Measurements from ENCODE around the gene SH3PXD2A.
"Not testable (repeated sequence)": the region's sequence is repeated elsewhere in the genome, so short reads cannot be mapped to it uniquely, and the experiment has no call there.

SH3PXD2A gene

DNA sequence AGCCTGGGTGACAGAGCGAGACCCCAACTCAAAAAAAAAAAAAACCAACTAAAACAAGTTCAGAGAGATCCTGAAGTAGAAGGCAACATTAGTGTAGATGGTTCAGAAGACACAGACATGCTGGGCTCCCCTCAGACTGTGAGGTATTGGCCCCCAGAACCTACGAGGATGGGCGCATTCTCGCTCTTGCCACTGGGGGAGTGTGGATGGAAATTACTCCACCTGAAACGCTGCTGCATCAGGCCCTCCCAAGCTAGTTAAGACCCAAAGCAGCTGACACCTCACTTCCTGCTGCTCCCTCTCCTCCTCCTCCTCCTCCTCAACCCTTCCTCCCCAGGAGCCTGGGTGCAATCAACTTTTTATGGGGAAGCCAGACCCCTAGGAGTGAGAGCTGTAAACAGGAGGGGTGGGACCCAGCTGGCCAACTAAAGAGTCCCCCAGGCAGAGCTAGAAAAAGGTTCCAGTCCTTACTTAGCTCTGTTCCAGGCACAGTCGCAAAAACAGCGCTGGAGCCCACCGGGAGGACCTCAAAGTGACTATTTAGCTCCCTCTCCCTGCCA, 7.4 kb downstream of the SH3PXD2A start:
- no peak for DNase-seq

GRCh38 chr10:103847346-103847745, 8.0 kb downstream of the SH3PXD2A start:
- DNase-seq = no peak

GRCh38 chr10:103845972-103846371, 9.4 kb downstream of the SH3PXD2A start:
- DNase-seq = peak; percentile 36

DNA sequence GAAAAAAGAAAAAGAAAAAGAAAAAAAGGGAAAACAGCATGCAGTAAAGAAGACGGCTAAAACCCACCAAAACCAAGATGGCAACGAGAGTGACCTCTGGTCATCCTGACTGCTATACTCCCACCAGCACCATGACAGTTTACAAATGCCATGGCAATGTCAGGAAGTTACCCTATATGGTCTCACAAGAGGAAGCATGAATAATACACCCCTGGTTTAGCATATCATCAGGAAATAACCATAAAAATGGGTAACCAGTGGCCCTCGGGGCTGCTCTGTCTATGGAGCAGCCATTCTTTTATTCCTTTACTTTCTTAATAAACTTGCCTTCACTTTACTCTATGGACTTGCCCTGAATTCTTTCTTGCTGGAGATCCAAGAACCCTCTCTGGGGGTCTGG, 10.0 kb downstream of the SH3PXD2A start:
- not testable (repeated sequence) for DNase-seq

DNA sequence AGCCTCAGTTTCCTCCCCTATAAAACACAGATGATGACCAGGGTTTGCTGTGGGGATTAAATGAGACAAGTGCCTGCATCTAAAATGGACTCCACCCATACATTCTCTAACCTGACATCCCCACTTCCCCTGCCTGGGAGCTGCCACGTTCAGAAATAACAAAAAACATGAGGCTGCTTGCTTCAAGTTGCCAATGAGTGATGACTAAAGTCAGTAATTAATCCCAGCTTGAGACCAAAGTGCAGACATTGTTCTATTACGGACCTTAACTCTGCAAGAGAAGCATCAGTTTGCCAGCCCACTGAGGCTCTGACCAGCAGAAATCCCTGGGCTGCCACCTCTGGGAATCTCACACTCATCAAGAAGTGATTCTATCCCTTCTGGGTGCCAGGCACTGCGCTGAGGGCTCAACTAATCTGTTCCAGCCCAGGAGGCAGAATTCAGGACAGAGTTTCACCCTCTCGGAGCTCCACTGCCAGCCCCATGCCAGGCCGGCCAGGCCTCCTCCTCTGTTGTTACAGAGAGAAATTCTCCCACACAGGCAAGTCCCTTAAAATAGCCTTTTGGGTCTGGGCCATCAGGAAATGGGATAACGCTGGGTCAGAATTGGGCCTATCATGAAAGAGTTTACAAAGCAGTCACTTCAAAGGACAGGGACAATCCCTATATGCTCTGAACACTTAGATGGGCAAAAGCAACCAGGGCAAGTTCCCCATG, 11.4 kb downstream of the SH3PXD2A start:
- no peak for DNase-seq

DNA sequence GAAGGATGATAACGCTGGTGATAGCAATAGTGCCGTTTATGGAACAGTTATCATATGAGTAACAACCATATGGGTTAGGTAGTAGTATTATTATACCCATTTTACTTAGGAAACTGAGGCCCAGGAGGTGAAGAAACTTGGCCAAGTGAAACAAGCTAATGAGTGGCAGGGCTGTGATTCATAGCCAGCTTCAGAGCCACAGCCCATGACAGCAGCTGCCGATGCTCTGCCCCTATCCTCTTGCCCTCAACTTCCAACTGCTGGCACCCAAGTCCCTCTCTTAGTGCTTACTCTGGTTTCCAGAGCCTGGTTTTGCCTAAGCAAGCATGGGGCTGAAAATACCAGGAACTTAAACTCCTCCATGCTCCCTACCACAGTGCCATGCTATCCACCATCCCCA, 12.3 kb downstream of the SH3PXD2A start:
- no peak for DNase-seq

GRCh38 chr10:103842605-103843004, 12.8 kb downstream of the SH3PXD2A start:
- no peak for DNase-seq

GRCh38 chr10:103841519-103841918, 13.9 kb downstream of the SH3PXD2A start:
- DNase-seq = no peak

GRCh38 chr10:103840740-103841070, 14.7 kb downstream of the SH3PXD2A start:
- no peak for DNase-seq

GRCh38 chr10:103839872-103840739, 15.3 kb downstream of the SH3PXD2A start:
- no peak for DNase-seq

GRCh38 chr10:103839519-103839871, 15.9 kb downstream of the SH3PXD2A start:
- no peak for DNase-seq

DNA sequence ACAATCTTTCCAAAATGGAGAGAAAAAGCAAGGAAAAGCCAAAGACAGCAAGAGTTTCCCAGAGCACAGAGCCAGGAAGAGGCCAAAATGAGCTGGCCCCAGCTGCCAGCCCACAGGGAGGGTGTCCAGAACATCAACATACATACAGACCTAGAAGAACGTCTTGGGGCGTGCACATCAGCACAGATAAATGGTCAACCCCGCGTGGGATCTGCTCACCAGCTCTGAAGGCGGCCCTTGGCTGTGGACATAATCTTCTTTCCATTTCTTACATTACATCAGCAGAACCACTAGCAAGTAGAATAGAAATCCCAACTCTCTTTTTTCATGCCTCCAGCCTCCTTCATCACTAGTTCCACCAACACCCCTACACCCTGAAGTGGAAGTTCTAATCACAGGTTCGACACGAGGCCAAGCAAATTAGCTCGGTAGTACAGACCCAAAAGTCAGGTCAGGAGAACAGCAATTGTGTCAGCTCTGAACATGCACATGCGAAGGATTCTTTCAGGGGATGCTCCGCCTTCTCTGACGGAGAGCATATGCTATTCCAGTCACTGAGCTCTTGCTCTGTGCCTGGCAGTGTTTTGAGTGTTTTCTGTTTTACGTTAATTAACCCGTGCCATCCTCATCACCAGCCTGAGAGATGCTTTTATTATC, 16.4 kb downstream of the SH3PXD2A start:
- DNase-seq = no peak

DNA sequence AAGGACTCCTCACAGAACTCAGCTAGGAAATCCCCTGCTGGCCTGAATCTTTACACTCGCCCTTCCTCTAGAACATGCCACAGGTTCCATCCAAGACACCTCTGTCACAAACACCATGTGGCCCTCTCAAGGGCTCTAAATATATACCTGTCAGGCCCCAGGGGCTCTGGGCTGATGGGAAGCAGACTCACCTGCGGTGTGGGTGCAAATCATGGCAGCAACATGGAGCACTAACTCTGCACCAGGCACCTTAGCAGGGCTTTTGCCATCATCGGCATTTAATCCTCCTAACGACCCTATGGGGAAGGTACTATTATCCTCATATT, 17.3 kb downstream of the SH3PXD2A start:
- no peak for DNase-seq

- no peak for DNase-seq
Observed at GRCh38 chr10:103837370-103838069, 17.9 kb downstream of the SH3PXD2A start.

DNA sequence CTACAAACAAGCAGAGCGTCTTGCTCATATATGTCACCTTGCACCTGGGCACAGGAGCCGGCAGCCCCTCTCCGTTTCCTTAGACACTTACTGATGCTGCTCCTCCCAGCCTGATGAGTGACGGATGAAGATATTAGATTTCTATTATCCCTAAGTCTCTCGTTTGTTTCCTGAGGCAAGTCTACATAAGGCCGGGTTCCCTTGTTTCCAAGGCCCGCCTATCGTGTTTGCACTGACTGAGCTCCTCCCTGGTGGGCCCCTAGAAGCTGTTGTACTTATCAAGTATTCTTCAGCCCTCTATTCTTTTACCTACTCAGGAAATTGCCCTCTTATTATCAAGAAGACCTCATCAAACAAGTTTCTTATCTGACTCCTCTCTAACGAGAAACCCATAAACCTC, 18.5 kb downstream of the SH3PXD2A start:
- no peak for DNase-seq

GRCh38 chr10:103836273-103836672, 19.1 kb downstream of the SH3PXD2A start:
- no peak for DNase-seq

- no peak for DNase-seq
Observed at GRCh38 chr10:103835096-103836050, 20.0 kb downstream of the SH3PXD2A start.

GRCh38 chr10:103834436-103835095, 20.8 kb downstream of the SH3PXD2A start:
- no peak for DNase-seq

DNA sequence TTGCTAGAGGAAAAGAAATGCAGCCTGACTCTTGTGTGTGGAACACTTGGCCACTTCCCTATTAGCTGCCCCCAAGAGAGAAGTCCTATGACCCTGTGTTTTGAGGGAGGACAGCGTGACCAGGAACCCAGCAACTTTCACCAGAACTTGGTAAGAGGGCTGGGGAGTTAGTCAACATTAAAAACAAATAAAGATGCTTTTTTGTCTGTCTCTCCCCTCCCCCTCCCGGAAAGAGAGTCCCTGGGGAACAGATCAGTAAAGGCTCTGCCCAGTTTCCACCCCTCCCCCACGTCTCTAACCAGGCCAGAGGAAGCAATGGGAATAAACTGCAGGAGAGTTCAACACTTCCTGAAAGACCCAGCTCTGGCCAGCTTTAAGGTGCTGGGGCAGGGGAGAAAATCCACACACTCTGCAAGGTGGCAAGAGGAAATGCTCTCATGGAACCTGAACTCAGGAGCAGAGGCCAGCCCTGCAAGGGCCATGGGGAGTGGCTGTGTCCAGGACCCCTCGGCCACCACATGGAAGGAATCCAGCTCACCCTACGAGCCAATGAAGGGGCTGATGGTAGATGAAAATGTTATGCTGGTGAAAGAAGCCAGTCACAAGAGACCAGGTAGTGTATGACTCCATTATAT, 21.5 kb downstream of the SH3PXD2A start:
- no peak for DNase-seq

DNA sequence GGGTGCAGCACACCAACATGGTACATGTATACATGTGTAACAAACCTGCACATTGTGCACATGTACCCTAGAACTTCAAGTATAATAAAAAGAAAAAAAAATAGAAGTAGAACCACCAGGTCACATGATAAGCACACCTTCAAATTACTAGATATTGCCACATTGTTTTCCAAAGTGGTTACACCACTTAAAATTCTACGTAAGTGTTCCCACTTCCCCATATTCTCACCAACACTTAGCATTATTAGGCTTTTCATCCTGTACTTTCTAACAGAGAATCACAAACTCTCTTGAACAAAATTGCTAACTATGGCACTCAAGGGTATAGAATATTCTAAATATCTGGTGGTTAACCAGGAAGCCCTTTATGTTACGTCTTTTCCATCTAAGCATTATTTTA, 22.6 kb downstream of the SH3PXD2A start:
- no peak for DNase-seq
